ENCODE data around the gene LRRN4CL. TPM values are rescaled to one million over a fixed set of nuclear protein-coding genes. Genes with fewer than 3 reads are reported as not detected.

Gene LRRN4CL
- total and polyA plus RNA-seq, 11 donors = 0.63 to 8.6 (median 2.5) TPM

DNA sequence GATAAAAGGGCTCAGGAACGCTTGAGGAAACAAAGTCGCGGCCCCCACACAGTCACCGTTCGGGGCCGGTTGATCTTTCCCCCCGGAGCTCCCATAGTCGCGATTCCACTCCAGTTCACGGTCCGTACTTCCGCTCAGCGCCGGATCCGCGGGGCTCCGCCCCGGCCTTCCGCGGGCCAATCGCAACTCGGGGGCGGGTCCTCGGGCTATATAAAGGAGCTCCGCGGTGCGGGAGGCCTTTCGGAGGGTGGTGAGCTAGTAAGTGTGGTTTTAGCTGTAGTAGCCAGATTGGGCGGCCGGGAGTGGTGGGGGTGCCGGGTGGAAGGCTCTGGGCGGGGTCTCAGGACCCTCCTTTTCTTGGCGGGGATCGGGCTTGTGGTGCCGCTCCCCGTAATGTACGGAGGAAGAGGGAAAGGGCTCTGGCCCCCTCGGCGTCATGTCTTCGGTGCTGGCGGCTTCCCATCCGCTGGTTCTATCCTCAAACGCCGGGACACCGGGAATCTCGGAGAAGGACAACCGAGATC lies 24.2 kb downstream of the LRRN4CL start, which contains the start of the genes C11orf98 and CSKMT:
Gene C11orf98, minus strand, starts transcription at position 136 of the 524 bp plus-strand sequence. Its CDS starts 41 bp downstream, at position 95.
Gene CSKMT, plus strand, starts transcription at position 238 of the 524 bp plus-strand sequence. CDS start 568 bp downstream, outside the sequence.
- peaks cover 0 to 41% (median 27%) of the 10 kb centered on the region in 9 donors for H3K36me3 ChIP-seq
- intact Hi-C loops (cut with DNase I) = loop anchor here in 1 of 10 donors (2.0 to 5.0 kb wide), 2 partner anchors 18 to 42 kb away; partner anchors contain the start of genes BSCL2, GANAB and GNG3
- DNase-seq (peak; percentile 95 to 97 (median 95)), ATAC-seq (peak; percentile 97 to 98 (median 98))
- H3K27ac ChIP-seq = peak within 1 kb of the TSS; percentile 30 to 98 (median 90)
- no peaks in the 10 kb centered on the region for H3K9me3 ChIP-seq
- TF ChIP-seq, protein P1, sequence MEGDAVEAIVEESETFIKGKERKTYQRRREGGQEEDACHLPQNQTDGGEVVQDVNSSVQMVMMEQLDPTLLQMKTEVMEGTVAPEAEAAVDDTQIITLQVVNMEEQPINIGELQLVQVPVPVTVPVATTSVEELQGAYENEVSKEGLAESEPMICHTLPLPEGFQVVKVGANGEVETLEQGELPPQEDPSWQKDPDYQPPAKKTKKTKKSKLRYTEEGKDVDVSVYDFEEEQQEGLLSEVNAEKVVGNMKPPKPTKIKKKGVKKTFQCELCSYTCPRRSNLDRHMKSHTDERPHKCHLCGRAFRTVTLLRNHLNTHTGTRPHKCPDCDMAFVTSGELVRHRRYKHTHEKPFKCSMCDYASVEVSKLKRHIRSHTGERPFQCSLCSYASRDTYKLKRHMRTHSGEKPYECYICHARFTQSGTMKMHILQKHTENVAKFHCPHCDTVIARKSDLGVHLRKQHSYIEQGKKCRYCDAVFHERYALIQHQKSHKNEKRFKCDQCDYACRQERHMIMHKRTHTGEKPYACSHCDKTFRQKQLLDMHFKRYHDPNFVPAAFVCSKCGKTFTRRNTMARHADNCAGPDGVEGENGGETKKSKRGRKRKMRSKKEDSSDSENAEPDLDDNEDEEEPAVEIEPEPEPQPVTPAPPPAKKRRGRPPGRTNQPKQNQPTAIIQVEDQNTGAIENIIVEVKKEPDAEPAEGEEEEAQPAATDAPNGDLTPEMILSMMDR (IDR thresholded peaks at IDR 0.05) = no peak
- TF ChIP-seq POLR2A (IDR thresholded peaks at IDR 0.05) = peak; percentile 91 to 97
- H3K27me3 ChIP-seq = no peaks in the 10 kb centered on the region
- H3K4me3 ChIP-seq = peak within 1 kb of the TSS; percentile 53 to 92 (median 83)
- WGBS, 4 donors = 0 to 1% (median 0%) methylated on average over 41 to 47 of the region's 47 CpGs
- peaks cover 5 to 45% (median 32%) of the 10 kb centered on the region in 12 donors for H3K4me1 ChIP-seq

DNA sequence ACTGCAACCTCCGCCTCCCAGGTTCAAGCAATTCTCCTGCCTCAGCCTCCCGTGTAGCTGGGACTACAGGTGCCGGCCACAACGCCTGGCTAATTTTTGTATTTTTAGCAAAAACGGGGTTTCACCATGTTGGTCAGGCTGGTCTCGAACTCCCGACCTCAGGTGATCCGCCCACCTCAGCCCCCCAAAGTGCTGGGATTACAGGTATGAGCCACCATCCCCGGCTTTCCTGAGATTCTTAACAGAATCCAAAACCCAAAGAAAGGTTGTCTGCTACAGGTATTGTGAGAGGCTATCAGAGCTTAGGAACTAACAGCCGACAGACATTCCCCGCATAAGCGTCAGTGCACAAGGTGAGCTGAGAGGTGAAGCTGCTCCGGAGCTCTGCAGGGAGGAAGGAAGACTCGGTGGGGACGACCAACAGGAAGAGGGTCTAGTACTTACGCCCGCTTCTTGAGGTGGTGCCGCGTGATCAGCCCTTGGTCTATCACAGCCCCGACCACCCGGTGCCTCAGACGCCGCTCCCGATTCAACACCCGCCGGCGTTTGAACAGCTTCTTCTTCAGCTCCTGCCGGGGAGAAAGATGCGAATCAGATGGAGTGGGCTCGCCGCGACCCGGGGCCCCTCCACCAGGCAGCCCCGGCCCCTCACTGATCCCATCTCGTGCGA lies 24.8 kb downstream of the LRRN4CL start:
- peak overlapping the region in 11 of 12 donors; percentile 84 to 98 (median 90) for H3K27ac ChIP-seq
- H3K4me3 ChIP-seq = peak overlapping the region; percentile 53 to 92 (median 83)
- no peak for TF ChIP-seq POLR2A (IDR thresholded peaks at IDR 0.05)
- TF ChIP-seq, protein P1 (IDR thresholded peaks at IDR 0.05) = no peak
- intact Hi-C loops (cut with DNase I) = loop anchor here in 1 of 10 donors (2.0 to 5.0 kb wide), 2 partner anchors 18 to 43 kb away; partner anchors contain the start of genes BSCL2, GANAB and GNG3
- WGBS, 4 donors = 4 to 6% (median 5%) methylated on average over 27 to 36 of the region's 36 CpGs
- peaks cover 0 to 41% (median 27%) of the 10 kb centered on the region in 9 donors for H3K36me3 ChIP-seq
- peak in 1 of 5 donors; percentile 5 for DNase-seq
- peak; percentile 18 to 46 (median 40) for ATAC-seq
- H3K4me1 ChIP-seq = peaks cover 5 to 41% (median 29%) of the 10 kb centered on the region in 12 donors
- H3K9me3 ChIP-seq = no peaks in the 10 kb centered on the region
- H3K27me3 ChIP-seq = no peaks in the 10 kb centered on the region

DNA sequence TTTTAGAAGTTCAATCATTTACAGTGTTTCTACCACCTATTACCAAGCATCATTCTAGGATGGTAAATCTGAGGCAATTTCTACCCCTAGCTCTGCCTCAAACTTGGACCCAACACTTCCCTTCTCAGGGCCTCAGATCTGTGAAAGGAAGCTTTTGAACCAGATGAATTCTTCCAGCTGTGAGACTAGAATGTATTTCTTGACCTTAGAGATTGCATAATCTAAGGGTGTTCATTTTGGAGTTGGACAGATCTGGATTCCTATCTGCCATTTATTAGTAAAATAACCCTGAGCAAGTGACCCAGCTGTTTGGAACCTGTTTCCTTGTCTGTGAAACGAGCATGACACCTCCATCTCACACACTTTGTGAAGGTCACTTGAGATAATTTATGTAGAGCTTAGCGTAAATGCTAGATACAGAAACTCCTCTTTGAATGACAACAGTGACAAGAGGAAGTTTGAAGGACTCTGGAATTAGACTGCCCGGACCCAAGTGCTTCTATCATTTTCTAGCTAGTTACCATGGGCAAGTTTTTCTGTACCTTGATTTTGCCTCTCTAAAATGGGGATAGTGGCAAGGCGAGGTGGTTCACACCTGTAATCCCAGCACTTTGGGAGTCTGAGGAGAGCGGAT lies 32.4 kb downstream of the LRRN4CL start:
- WGBS, 4 donors = 41 to 62% (median 56%) methylated on average over 5 of the region's 5 CpGs
- peaks cover 0 to 10% (median 1%) of the 10 kb centered on the region in 9 donors for H3K36me3 ChIP-seq
- H3K4me3 ChIP-seq = no peak overlapping the region
- H3K9me3 ChIP-seq = no peaks in the 10 kb centered on the region
- ATAC-seq (no peak), DNase-seq (no peak)
- H3K27ac ChIP-seq = no peak overlapping the region
- peaks cover 0 to 11% (median 8%) of the 10 kb centered on the region in 12 donors for H3K4me1 ChIP-seq
- no peak for TF ChIP-seq POLR2A (IDR thresholded peaks at IDR 0.05)
- intact Hi-C loops (cut with DNase I) = no loop called here
- no peaks in the 10 kb centered on the region for H3K27me3 ChIP-seq

DNA sequence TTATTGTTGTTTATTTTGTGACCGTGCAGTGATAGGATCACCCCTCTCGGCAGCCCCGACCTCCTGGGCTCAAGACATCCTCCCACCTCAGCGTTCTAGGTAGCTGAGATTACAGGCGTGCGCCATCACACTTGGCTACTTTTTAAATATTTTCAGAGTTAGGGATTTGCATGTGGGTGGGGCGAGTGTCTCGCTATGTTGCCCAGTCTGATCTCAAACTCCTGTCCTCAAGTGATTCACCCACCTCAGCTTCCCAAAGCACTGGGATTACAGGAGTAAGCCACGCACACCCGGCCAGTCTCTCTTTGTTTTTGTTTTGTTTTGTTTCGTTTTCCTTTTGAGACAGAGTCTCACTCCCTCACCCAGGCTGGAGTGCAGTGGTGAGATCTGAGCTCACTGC lies 35.0 kb downstream of the LRRN4CL start:
- peaks cover 0 to 9% (median 5%) of the 10 kb centered on the region in 9 donors for H3K36me3 ChIP-seq
- DNase-seq (peak in 1 of 5 donors; percentile 35), ATAC-seq (no peak)
- H3K4me3 ChIP-seq = no peak overlapping the region
- TF ChIP-seq POLR2A (IDR thresholded peaks at IDR 0.05) = no peak
- TF ChIP-seq, protein P1 (IDR thresholded peaks at IDR 0.05) = no peak
- H3K4me1 ChIP-seq = peaks cover 0 to 17% (median 13%) of the 10 kb centered on the region in 12 donors
- WGBS, 4 donors = 89 to 91% (median 90%) methylated on average over 11 of the region's 11 CpGs
- no peak overlapping the region for H3K27ac ChIP-seq
- intact Hi-C loops (cut with DNase I) = no loop called here
- no peaks in the 10 kb centered on the region for H3K27me3 ChIP-seq
- H3K9me3 ChIP-seq = no peaks in the 10 kb centered on the region
